ENCODE results near the gene CPSF4. TPM values are rescaled to one million over a fixed set of nuclear protein-coding genes. Genes with fewer than 3 reads are reported as not detected.

Gene CPSF4
- total and polyA plus RNA-seq, 2 donors (not counting 1 experiment from before 2014, with no cell fraction given): 17.3 to 44.9 TPM

DNA sequence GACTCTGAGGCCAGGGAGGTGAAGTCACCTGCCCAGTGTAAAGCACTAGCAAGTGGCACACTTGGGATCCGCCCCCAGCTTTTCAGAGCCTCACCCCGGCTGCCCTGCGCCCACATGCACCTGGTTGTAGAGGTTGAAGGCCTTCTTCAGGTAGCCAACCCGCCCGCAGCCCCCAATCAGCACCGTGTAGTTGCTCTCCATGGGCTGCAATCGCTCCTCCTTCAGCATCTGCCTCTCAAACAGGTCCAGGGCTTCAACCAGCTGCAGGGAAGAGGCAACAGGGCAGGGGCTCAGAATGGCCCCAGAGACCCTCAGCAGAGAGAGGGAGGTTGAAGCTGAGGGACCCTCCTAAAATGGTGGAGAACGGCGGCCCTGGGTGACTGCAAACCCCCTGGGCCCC lies 5.6 kb upstream of the CPSF4 start:
- no peak for DNase-seq (ENCODE audit: low read depth in 2 of 2)
- no peaks in the 10 kb centered on the region for H3K9me3 ChIP-seq (ENCODE audit: control insufficient read depth, insufficient read depth, low read depth, low read length)
- no peak overlapping the region for H3K9ac ChIP-seq (ENCODE audit: insufficient read depth, low read length)
- peaks cover 6% of the 10 kb centered on the region for H3K36me3 ChIP-seq (ENCODE audit: control insufficient read depth, insufficient read depth, low read length)
- peaks cover 7% of the 10 kb centered on the region for H3K79me2 ChIP-seq (ENCODE audit: control insufficient read depth, insufficient read depth, low read length)
- H4K20me1 ChIP-seq (ENCODE audit: control insufficient read depth, extremely low read depth, insufficient read depth, low read length): no peaks in the 10 kb centered on the region
- H3K4me1 ChIP-seq (ENCODE audit: control insufficient read depth, extremely low read depth, insufficient read depth, low read length): peaks cover 5% of the 10 kb centered on the region
- H3K4me2 ChIP-seq (ENCODE audit: extremely low read depth, insufficient read depth, low read length): no peak overlapping the region
- H2AFZ ChIP-seq (ENCODE audit: low read length): no peak overlapping the region
- no peaks in the 10 kb centered on the region for H3K27me3 ChIP-seq (ENCODE audit: control insufficient read depth, insufficient read depth, low read length)
- TF ChIP-seq, protein P1, sequence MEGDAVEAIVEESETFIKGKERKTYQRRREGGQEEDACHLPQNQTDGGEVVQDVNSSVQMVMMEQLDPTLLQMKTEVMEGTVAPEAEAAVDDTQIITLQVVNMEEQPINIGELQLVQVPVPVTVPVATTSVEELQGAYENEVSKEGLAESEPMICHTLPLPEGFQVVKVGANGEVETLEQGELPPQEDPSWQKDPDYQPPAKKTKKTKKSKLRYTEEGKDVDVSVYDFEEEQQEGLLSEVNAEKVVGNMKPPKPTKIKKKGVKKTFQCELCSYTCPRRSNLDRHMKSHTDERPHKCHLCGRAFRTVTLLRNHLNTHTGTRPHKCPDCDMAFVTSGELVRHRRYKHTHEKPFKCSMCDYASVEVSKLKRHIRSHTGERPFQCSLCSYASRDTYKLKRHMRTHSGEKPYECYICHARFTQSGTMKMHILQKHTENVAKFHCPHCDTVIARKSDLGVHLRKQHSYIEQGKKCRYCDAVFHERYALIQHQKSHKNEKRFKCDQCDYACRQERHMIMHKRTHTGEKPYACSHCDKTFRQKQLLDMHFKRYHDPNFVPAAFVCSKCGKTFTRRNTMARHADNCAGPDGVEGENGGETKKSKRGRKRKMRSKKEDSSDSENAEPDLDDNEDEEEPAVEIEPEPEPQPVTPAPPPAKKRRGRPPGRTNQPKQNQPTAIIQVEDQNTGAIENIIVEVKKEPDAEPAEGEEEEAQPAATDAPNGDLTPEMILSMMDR (conservative IDR thresholded peaks at IDR 0.05 in 1 of 2, IDR thresholded peaks at IDR 0.05 in 1 of 2; ENCODE audit: low read depth in 1 of 2, low read length in 2 of 2): no peak
- no peak for TF ChIP-seq EZH2 (IDR thresholded peaks at IDR 0.05; ENCODE audit: low read length, missing control alignments)
- no peak overlapping the region for H3K27ac ChIP-seq (ENCODE audit: insufficient read depth, low read length)
- no peak overlapping the region for H3K4me3 ChIP-seq (replicated peaks in 1 of 4; ENCODE audit: control extremely low read depth in 1 of 4, insufficient read depth in 1 of 4, low read depth in 3 of 4, low read length in 4 of 4)

DNA sequence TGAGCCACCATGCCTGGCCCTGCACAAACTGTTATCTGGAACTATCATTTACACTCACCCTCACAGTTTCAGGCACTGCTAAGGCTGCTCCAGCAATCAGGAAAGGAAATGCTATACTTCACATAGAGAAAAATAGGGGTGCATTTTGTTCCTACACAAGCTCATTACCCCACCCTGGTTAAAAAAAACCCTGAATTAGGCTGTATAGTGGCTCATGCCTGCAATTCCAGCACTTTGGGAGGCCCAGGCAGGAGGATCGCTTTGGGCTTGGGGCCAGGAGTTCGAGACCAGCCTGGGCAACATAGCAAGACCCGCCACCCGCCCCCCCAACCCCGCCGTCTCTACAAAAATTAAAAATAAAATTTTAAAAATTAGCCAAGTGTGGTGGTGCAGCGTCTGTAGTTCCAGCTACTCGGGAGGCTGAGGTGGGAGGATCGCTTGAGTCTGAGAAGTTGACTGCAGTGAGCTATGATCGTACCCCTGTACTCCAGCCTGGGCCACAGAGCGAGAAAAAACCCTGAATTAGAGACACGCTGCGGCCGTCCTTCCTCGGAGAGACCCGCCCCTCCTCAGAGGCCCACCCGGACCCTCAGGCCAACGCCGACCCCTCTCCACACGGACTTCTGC lies 684 bp upstream of the CPSF4 start:
- TF ChIP-seq, protein P1 (conservative IDR thresholded peaks at IDR 0.05 in 1 of 2, IDR thresholded peaks at IDR 0.05 in 1 of 2; ENCODE audit: low read depth in 1 of 2, low read length in 2 of 2): no peak
- TF ChIP-seq EZH2 (IDR thresholded peaks at IDR 0.05; ENCODE audit: low read length, missing control alignments): no peak
- peak overlapping the region; percentile 75 for H3K4me2 ChIP-seq (ENCODE audit: extremely low read depth, insufficient read depth, low read length)
- peak overlapping the region; percentile 87 to 98 (median 95) for H3K4me3 ChIP-seq (replicated peaks in 1 of 4; ENCODE audit: control extremely low read depth in 1 of 4, insufficient read depth in 1 of 4, low read depth in 3 of 4, low read length in 4 of 4)
- no peaks in the 10 kb centered on the region for H3K9me3 ChIP-seq (ENCODE audit: control insufficient read depth, insufficient read depth, low read depth, low read length)
- H3K79me2 ChIP-seq (ENCODE audit: control insufficient read depth, insufficient read depth, low read length): peaks cover 34% of the 10 kb centered on the region
- H2AFZ ChIP-seq (ENCODE audit: low read length): peak overlapping the region; percentile 79
- no peak for DNase-seq (ENCODE audit: low read depth in 2 of 2)
- H3K9ac ChIP-seq (ENCODE audit: insufficient read depth, low read length): peak overlapping the region; percentile 83
- H3K36me3 ChIP-seq (ENCODE audit: control insufficient read depth, insufficient read depth, low read length): no peaks in the 10 kb centered on the region
- no peaks in the 10 kb centered on the region for H4K20me1 ChIP-seq (ENCODE audit: control insufficient read depth, extremely low read depth, insufficient read depth, low read length)
- peaks cover 10% of the 10 kb centered on the region for H3K4me1 ChIP-seq (ENCODE audit: control insufficient read depth, extremely low read depth, insufficient read depth, low read length)
- H3K27ac ChIP-seq (ENCODE audit: insufficient read depth, low read length): peak overlapping the region; percentile 80
- H3K27me3 ChIP-seq (ENCODE audit: control insufficient read depth, insufficient read depth, low read length): no peaks in the 10 kb centered on the region

DNA sequence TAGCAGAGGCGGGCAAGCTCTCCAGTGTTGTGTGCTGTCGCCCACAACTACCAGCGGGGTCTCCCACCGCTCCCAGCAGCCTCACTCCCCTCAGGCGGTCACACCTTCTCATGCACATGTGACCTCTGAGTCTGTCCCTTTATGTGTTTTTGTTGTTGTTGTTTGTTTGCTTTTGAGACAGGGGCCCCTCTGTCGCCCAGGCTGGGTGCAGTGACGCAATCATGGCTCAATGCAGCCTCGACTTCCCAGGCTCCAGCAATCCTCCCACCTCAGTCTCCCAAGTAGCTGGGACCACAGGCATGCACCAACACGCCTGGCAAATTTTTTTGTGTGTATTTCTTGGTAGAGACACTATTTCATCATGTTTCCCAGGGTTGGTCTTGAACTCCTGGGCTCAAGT lies 1.5 kb downstream of the CPSF4 start:
- Histone ChIP-seq H3K27me3 (ENCODE audit: control insufficient read depth, insufficient read depth, low read length) (no peaks in the 10 kb centered on the region), H4K20me1 (ENCODE audit: control insufficient read depth, extremely low read depth, insufficient read depth, low read length) (no peaks in the 10 kb centered on the region), H3K4me2 (ENCODE audit: extremely low read depth, insufficient read depth, low read length) (peak overlapping the region; percentile 94), H3K9ac (ENCODE audit: insufficient read depth, low read length) (no peak overlapping the region), H3K4me1 (ENCODE audit: control insufficient read depth, extremely low read depth, insufficient read depth, low read length) (peaks cover 10% of the 10 kb centered on the region), H3K36me3 (ENCODE audit: control insufficient read depth, insufficient read depth, low read length) (peaks cover 4% of the 10 kb centered on the region), H3K27ac (ENCODE audit: insufficient read depth, low read length) (no peak overlapping the region), H3K9me3 (ENCODE audit: control insufficient read depth, insufficient read depth, low read depth, low read length) (no peaks in the 10 kb centered on the region), H3K4me3 (replicated peaks in 1 of 4; ENCODE audit: control extremely low read depth in 1 of 4, insufficient read depth in 1 of 4, low read depth in 3 of 4, low read length in 4 of 4) (peak overlapping the region; percentile 90 to 98 (median 95)), H2AFZ (ENCODE audit: low read length) (no peak overlapping the region), H3K79me2 (ENCODE audit: control insufficient read depth, insufficient read depth, low read length) (peaks cover 34% of the 10 kb centered on the region)
- TF ChIP-seq, protein P1 (conservative IDR thresholded peaks at IDR 0.05 in 1 of 2, IDR thresholded peaks at IDR 0.05 in 1 of 2; ENCODE audit: low read depth in 1 of 2, low read length in 2 of 2): no peak
- no peak for TF ChIP-seq EZH2 (IDR thresholded peaks at IDR 0.05; ENCODE audit: low read length, missing control alignments)
- DNase-seq (ENCODE audit: low read depth in 2 of 2): peak; percentile 12 to 28

All from fibroblast of lung (primary cell).